ENCODE data around the gene GALNS.

DNA sequence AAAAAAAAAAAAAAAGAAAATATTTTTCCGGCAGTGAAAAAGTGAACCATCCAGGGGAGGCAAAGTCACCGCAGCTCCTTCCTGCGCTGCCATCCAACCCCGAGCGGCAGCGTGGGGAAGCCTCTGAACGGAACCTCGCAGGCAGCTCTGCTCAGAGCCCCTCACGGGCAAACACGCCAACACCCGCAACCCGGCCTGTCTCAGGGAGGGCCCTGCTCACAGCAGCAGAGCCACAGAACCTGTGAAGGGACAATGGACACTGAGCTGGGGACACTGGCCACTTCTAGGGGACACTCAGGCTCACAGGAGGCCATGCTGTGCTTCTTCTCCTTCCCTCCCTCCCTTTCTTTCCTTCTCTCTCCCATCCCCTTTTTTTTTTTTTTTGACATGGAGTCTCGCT is 23.7 kb downstream of the GALNS start:
- no peak for TF ChIP-seq RAD21 (IDR thresholded peaks at IDR 0.05; ENCODE audit: low read depth)
- TF ChIP-seq TAF1 (IDR thresholded peaks at IDR 0.05; ENCODE audit: low read depth): no peak
